Measurements from ENCODE around the gene ACSM4. TPM values are rescaled to one million over a fixed set of nuclear protein-coding genes. Genes with fewer than 3 reads are reported as not detected.

Gene ACSM4
- total RNA-seq: not detected in 2 replicates

GRCh38 chr12:7303772-7304171 is at the start of gene ACSM4:
Gene ACSM4, plus strand, starts transcription at chr12:7304072. Its CDS starts 260 bp downstream, at chr12:7304332.

Other genes starting within 250 kb of the ACSM4 start
- 0.48 and 0.98 TPM in 2 replicates for gene C1S, start 243.4 kb upstream of the ACSM4 start, total RNA-seq
- 0.65 and 1.1 TPM in 2 replicates for gene C1R, start 211.6 kb upstream of the ACSM4 start, total RNA-seq
- 26.7 and 40.5 TPM in 2 replicates for gene C1RL, start 194.9 kb upstream of the ACSM4 start, total RNA-seq
- gene RBP5, start 175.2 kb upstream of the ACSM4 start, total RNA-seq: not detected in 2 replicates
- 22.8 and 30.4 TPM in 2 replicates for gene CLSTN3, start 173.7 kb upstream of the ACSM4 start, total RNA-seq
- 31.0 and 36.3 TPM in 2 replicates for gene PEX5, start 114.4 kb upstream of the ACSM4 start, total RNA-seq
- 4.4 and 15.0 TPM in 2 replicates for gene CD163L1, start 140.1 kb downstream of the ACSM4 start, total RNA-seq
- not detected in 2 replicates for gene CD163, start 199.7 kb downstream of the ACSM4 start, total RNA-seq

Measured in vein endothelial cell (primary cell).